NT2/D1 (cell line): ENCODE results near the gene RALGDS.

Experiments
- SUZ12 ChIP-seq: IDR thresholded peaks from 2 replicates; pipeline ENCODE4 v1.6.1; 2011; ENCODE audit not compliant: insufficient read length, insufficient read depth; ENCODE audit errors: extremely low read depth
- YY1 ChIP-seq: IDR thresholded peaks from 2 replicates; pipeline ENCODE4 v1.6.1; 2011; ENCODE audit not compliant: insufficient read length, insufficient read depth

DNA sequence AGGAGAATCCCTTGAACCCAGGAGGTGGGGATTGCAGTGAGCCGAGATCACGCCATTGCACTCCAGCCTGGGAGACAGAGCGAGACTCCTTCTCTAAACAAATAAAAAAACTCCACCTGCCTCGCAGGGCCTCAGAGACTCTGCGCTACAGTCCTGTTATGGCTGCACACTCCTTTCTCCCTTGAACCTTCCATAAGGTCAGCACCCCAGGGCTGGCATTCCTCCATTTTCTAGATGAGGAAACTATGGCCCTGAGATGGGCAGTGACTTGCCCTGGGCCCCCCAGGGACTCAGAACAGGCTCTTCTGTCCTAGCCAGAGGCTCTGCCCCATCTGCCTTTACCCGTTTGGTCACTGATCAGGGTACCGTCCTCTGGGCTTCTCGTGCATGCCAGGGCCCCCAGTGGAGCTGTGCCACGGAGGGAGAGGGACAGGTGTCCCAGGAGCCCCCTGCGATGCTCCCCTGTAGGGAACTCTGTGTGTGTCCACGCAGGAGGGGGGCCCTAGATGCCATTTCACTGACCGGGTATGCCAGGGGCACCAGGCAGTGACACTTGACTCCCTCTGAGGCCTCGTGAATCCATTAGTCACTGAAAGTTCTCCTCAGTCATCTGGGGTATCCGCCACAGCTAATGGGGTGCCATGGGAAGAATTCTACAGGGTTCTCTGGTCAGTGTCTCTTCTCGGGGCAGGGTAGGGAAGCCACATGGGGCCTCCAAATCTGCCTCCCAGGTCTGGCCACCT lies 16.2 kb downstream of the RALGDS start:
- TF ChIP-seq YY1, result no peak
- TF ChIP-seq SUZ12, result no peak
